Endothelial cell of umbilical vein (primary cell): Measurements from ENCODE around the gene QSOX2. TPM values are rescaled to one million over a fixed set of nuclear protein-coding genes. Genes with fewer than 3 reads are reported as not detected.

ENCODE experiments used
- BruUV-seq: library from RNA; stranded (reverse); fragments of 400-500 nt; replicated peaks from 2 replicates; lab custom pipeline; 2021; lab: Mats Ljungman, UMichigan
- CTCF ChIA-PET: fragments of 300-600, 350-600 bp; sonication (Branson Sonifier 250); formaldehyde crosslinking; loops from one replicate; lab custom pipeline; 2021; ENCODE audit warnings: antibody characterized with exemption, inconsistent platforms; lab: Charles Lee
- POLR2A ChIA-PET: fragments of 300-600, 350-600 bp; sonication (Branson Sonifier 250); formaldehyde crosslinking; loops from one replicate; lab custom pipeline; 2021; ENCODE audit warnings: antibody characterized with exemption, inconsistent platforms; lab: Charles Lee
- DNase-seq: peaks from one replicate; pipeline ENCODE4 v3.0.0-alpha.2; 2011; ENCODE audit warnings: low read depth, low spot score
- FAIRE-seq: peaks from 2 replicates; lab custom pipeline; 2011; peaks lifted over from hg19 to GRCh38; lab: Jason Lieb, UNC
- H2AFZ ChIP-seq: 2 replicates; pipeline ENCODE4 v1.6.0; 2012; ENCODE audit warnings: low read depth, low read length, control low read depth, inconsistent platforms
- H3K27ac ChIP-seq: 2 replicates; pipeline ENCODE4 v1.5.1; 2011; ENCODE audit warnings: low read depth, mild to moderate bottlenecking, control low read depth, low read length, moderate library complexity; ENCODE audit not compliant: insufficient read depth
- H3K27me3 ChIP-seq, 2 experiments: 2 replicates each; pipeline versions ENCODE4 v1.6.0 to v1.6.1; 2011; ENCODE audit warnings: low read length in 2 of 2, mixed read lengths in 1 of 2; ENCODE audit not compliant: control insufficient read depth in 2 of 2, insufficient read depth in 2 of 2
- H3K36me3 ChIP-seq, 2 experiments: 2 replicates in 1 of 2; 3 replicates in 1 of 2; pipeline ENCODE4 v1.5.1; 2011; ENCODE audit warnings: low read length in 2 of 2, mild to moderate bottlenecking in 1 of 2, moderate library complexity in 1 of 2; ENCODE audit not compliant: control insufficient read depth in 2 of 2, insufficient read depth in 2 of 2; ENCODE audit errors: extremely low read depth in 1 of 2
- H3K4me1 ChIP-seq: 3 replicates; pipeline ENCODE4 v1.5.1; 2011; ENCODE audit warnings: mild to moderate bottlenecking, low read length; ENCODE audit not compliant: control insufficient read depth, insufficient read depth; ENCODE audit errors: extremely low read depth
- H3K4me2 ChIP-seq: 2 replicates; pipeline ENCODE4 v1.6.1; 2011; ENCODE audit warnings: low read length, control low read depth, mixed read lengths; ENCODE audit not compliant: insufficient read depth
- H3K4me3 ChIP-seq, 3 experiments: fragments of 200-600 bp in 1 of 3; sonication (generic), shearing (Covaris generic) in 1 of 3; replicated peaks in 1 of 3; 2 replicates each; pipeline ENCODE4 v1.5.1; 2011 to 2016; ENCODE audit warnings: control low read depth in 3 of 3, low read length in 3 of 3, mild to moderate bottlenecking in 2 of 3, inconsistent platforms in 1 of 3, low read depth in 1 of 3, moderate library complexity in 1 of 3; ENCODE audit not compliant: insufficient read depth in 1 of 3
- H3K79me2 ChIP-seq: 2 replicates; pipeline ENCODE4 v1.6.0; 2012; ENCODE audit warnings: low read length, inconsistent platforms; ENCODE audit not compliant: control insufficient read depth, insufficient read depth
- H3K9ac ChIP-seq: replicated peaks from 2 replicates; pipeline ENCODE3; 2011; ENCODE audit warnings: low read length, control low read depth; ENCODE audit not compliant: insufficient read depth; ENCODE audit errors: extremely low read depth
- H3K9me1 ChIP-seq: replicated peaks from 3 replicates; pipeline ENCODE4 v1.6.0; 2011; ENCODE audit warnings: mild to moderate bottlenecking, low read length; ENCODE audit not compliant: control insufficient read depth, insufficient read depth; ENCODE audit errors: extremely low read depth
- H3K9me3 ChIP-seq: replicated peaks from 2 replicates; pipeline ENCODE4 v1.5.1; 2012; ENCODE audit warnings: low read length, inconsistent platforms; ENCODE audit not compliant: control insufficient read depth, insufficient read depth
- H4K20me1 ChIP-seq: replicated peaks from 2 replicates; pipeline ENCODE3; 2011; ENCODE audit warnings: mild to moderate bottlenecking, low read length; ENCODE audit not compliant: control insufficient read depth, insufficient read depth; ENCODE audit errors: extremely low read depth
- EZH2 ChIP-seq: IDR thresholded peaks from 2 replicates; pipeline ENCODE4 v1.6.1; 2012; ENCODE audit warnings: borderline replicate concordance, low read depth, mild to moderate bottlenecking, moderate library complexity, low read length, inconsistent platforms; ENCODE audit not compliant: severe bottlenecking
- FOS ChIP-seq: IDR thresholded peaks from 2 replicates; pipeline ENCODE4 v1.6.1; 2011; ENCODE audit warnings: mild to moderate bottlenecking, low read length, moderate library complexity, borderline replicate concordance; ENCODE audit not compliant: insufficient read depth
- GATA2 ChIP-seq: IDR thresholded peaks from 2 replicates; pipeline ENCODE4 v1.7.0; 2011; ENCODE audit warnings: low read depth, mild to moderate bottlenecking, moderate library complexity, mixed read lengths, low read length; ENCODE audit not compliant: insufficient read length, insufficient read depth
- JUN ChIP-seq: IDR thresholded peaks from 2 replicates; pipeline ENCODE4 v1.6.1; 2011; ENCODE audit warnings: borderline replicate concordance, low read depth; ENCODE audit not compliant: insufficient read length, insufficient read depth
- MYC ChIP-seq: IDR thresholded peaks from one replicate; pipeline ENCODE4 v1.6.1; 2011; ENCODE audit warnings: mild to moderate bottlenecking, low read depth, low read length
- POLR2A ChIP-seq: IDR thresholded peaks from 2 replicates; pipeline ENCODE4 v1.6.1; 2012; ENCODE audit warnings: low read depth, mild to moderate bottlenecking, control low read depth, low read length
- POLR2AphosphoS5 ChIP-seq: IDR thresholded peaks from 2 replicates; pipeline ENCODE4 v1.6.1; 2012; ENCODE audit warnings: low read depth, mild to moderate bottlenecking, control low read depth, low read length, moderate library complexity; ENCODE audit not compliant: insufficient read depth
- dilution Hi-C: fragments of 300-500 bp; cut with MboI; formaldehyde crosslinking; loops from one replicate; pipeline ENCODE4 v1.15.0; 2019; ENCODE audit warnings: low sequenced_read_pairs; ENCODE audit not compliant: extremely low pct_ligation_motif_present
- intact Hi-C: fragments of 100-400 bp; cut with micrococcal nuclease; formaldehyde crosslinking; loops from one replicate; pipeline ENCODE4 v1.10.0; 2022
- polyA plus RNA-seq, 4 experiments: library from polyadenylated mRNA; depleted of rRNA in 3 of 4; stranded (reverse) in 3 of 4; unstranded in 1 of 4; fragments of >200 nt; gene quantifications; 2 replicates each; pipeline versions ENCODE4 v1.2.1 to v1.2.3, GENCODE V29; 2011 to 2012; ENCODE audit warnings: missing spikeins in 1 of 4
- total RNA-seq: library from RNA; stranded (reverse); gene quantifications from 2 replicates; pipeline ENCODE4 v1.2.3, GENCODE V29; 2021
- TF ChIP-seq, protein P1 (sequence below): IDR thresholded peaks from 2 replicates; pipeline ENCODE4 v1.6.1; 2011; ENCODE audit not compliant: insufficient read depth, insufficient read length
- TF ChIP-seq, protein P2 (sequence below), 2 donors: IDR thresholded peaks; 1 replicate in 1 of 2; 2 replicates in 1 of 2; pipeline ENCODE4 v1.5.1; 2011; ENCODE audit warnings: low read length in 2 of 2, mild to moderate bottlenecking in 2 of 2, moderate library complexity in 2 of 2, control low read depth in 1 of 2, inconsistent platforms in 1 of 2, low read depth in 1 of 2; ENCODE audit not compliant: insufficient read depth in 1 of 2; ENCODE audit errors: extremely low read depth in 1 of 2

Gene QSOX2
- total and polyA plus RNA-seq, 2 donors (not counting 3 experiments of a cell fraction or from before 2014, with no cell fraction given): 16.4 to 23.4 TPM

DNA sequence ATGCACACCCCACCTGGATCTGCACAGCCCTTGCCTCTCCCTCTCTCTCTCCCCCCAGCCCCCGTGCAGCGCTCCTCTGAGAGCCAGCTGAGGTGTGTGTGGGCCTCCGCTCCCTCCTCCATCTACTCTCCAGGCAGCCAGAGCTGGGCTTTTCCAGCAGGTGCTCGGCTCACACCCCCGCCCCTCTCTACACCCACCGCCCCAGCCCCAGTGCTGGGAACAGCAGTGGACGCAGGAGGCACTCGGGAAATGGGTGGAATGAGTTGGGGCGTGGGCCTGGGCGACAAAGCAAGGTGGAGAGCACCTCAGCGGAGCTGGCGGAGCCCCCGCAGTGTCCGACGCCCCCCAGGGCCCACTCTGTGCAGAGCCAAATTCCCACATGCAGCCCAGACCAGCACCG lies 27.3 kb downstream of the QSOX2 start:
- Histone ChIP-seq H3K4me2 (no peak overlapping the region), H3K36me3 (no peaks in the 10 kb centered on the region), H3K27ac (no peak overlapping the region), H3K79me2 (no peaks in the 10 kb centered on the region), H3K4me3 (no peak overlapping the region), H3K9me3 (no peaks in the 10 kb centered on the region), H3K4me1 (no peaks in the 10 kb centered on the region), H2AFZ (no peak overlapping the region), H3K9me1 (no peaks in the 10 kb centered on the region), H3K9ac (no peak overlapping the region), H3K27me3 (no peaks in the 10 kb centered on the region), H4K20me1 (no peaks in the 10 kb centered on the region)
- DNase-seq (no peak), FAIRE-seq (no peak)
- ChIA-PET POLR2A (no interaction called here), CTCF (interaction anchor here (1.2 to 2.7 kb wide), 5 partner anchors 29 to 129 kb away, joined by 3 to 11 read pairs (median 6); no protein-coding TSS in a partner anchor)
- TF ChIP-seq POLR2A (no peak), GATA2 (no peak), POLR2AphosphoS5 (no peak), MYC (no peak), FOS (no peak), JUN (no peak), EZH2 (no peak)
- TF ChIP-seq, protein P1, sequence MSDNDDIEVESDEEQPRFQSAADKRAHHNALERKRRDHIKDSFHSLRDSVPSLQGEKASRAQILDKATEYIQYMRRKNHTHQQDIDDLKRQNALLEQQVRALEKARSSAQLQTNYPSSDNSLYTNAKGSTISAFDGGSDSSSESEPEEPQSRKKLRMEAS: no peak
- TF ChIP-seq, protein P2, sequence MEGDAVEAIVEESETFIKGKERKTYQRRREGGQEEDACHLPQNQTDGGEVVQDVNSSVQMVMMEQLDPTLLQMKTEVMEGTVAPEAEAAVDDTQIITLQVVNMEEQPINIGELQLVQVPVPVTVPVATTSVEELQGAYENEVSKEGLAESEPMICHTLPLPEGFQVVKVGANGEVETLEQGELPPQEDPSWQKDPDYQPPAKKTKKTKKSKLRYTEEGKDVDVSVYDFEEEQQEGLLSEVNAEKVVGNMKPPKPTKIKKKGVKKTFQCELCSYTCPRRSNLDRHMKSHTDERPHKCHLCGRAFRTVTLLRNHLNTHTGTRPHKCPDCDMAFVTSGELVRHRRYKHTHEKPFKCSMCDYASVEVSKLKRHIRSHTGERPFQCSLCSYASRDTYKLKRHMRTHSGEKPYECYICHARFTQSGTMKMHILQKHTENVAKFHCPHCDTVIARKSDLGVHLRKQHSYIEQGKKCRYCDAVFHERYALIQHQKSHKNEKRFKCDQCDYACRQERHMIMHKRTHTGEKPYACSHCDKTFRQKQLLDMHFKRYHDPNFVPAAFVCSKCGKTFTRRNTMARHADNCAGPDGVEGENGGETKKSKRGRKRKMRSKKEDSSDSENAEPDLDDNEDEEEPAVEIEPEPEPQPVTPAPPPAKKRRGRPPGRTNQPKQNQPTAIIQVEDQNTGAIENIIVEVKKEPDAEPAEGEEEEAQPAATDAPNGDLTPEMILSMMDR (IDR thresholded peaks at IDR 0.05; ENCODE audit: extremely low read depth in 1 of 2, insufficient read depth in 1 of 2, low read depth in 1 of 2, low read length in 2 of 2): no peak
- BruUV-seq: no TSS peak
- intact Hi-C loops (no loop called here), dilution Hi-C loops (no loop called here)
